MG63 (cell line): ENCODE data around the gene TIA1. TPM values are rescaled to one million over a fixed set of nuclear protein-coding genes. Genes with fewer than 3 reads are reported as not detected.
A peak's percentile ranks its signal among the peaks of the same experiment; 100 is the strongest.
"Not testable (repeated sequence)": the region's sequence is repeated elsewhere in the genome, so short reads cannot be mapped to it uniquely, and the experiment has no call there.

Experiments used
- DNase-seq: peaks from one replicate; pipeline ENCODE4 v3.0.0-alpha.2; 2020
- H3K27me3 ChIP-seq: fragments of 250-450 bp; sonication (Bioruptor Pico); 2 replicates; pipeline ENCODE4 v1.5.1; 2020; ENCODE audit warnings: mild to moderate bottlenecking, moderate library complexity
- H3K36me3 ChIP-seq: fragments of 250-450 bp; sonication (Bioruptor Pico); 2 replicates; pipeline ENCODE4 v1.5.1; 2020; ENCODE audit warnings: mild to moderate bottlenecking, moderate library complexity
- H3K4me3 ChIP-seq: fragments of 250-450 bp; sonication (Bioruptor Pico); 2 replicates; pipeline ENCODE4 v1.5.1; 2020; ENCODE audit warnings: mild to moderate bottlenecking, moderate library complexity
- H3K9me3 ChIP-seq: fragments of 250-450 bp; sonication (Bioruptor Pico); 2 replicates; pipeline ENCODE4 v1.5.1; 2020; ENCODE audit warnings: mild to moderate bottlenecking, moderate library complexity
- total RNA-seq: library from RNA; depleted of rRNA; stranded (reverse); fragments of >200 nt; shearing (Covaris generic); gene quantifications from 2 replicates; pipeline ENCODE4 v1.2.3, GENCODE V29; 2014; ENCODE audit warnings: low replicate concordance; rRNA removed

The TIA1 gene
- total RNA-seq, 1 experiment from 2014 or later = 53.3 TPM

GRCh38 chr2:70191244-70191735, 57.1 kb downstream of the TIA1 start:
- no peak for DNase-seq
- Histone ChIP-seq H3K9me3 (no peaks in the 10 kb centered on the region), H3K27me3 (no peaks in the 10 kb centered on the region), H3K36me3 (no peaks in the 10 kb centered on the region), H3K4me3 (peak overlapping the region; percentile 73)

GRCh38 chr2:70190418-70191243, 57.8 kb downstream of the TIA1 start, which contains the start of gene C2orf42:
TSS of gene C2orf42 (minus strand) at chr2:70191019. CDS start at chr2:70181985, 9,034 bp downstream.
- Histone ChIP-seq H3K4me3 (peak within 1 kb of the TSS; percentile 73), H3K9me3 (no peaks in the 10 kb centered on the region), H3K36me3 (no peaks in the 10 kb centered on the region), H3K27me3 (no peaks in the 10 kb centered on the region)
- DNase-seq = peak; percentile 96

- DNase-seq = no peak
- Histone ChIP-seq H3K36me3 (no peaks in the 10 kb centered on the region), H3K27me3 (no peaks in the 10 kb centered on the region), H3K9me3 (no peaks in the 10 kb centered on the region), H3K4me3 (no peak overlapping the region)
Observed at GRCh38 chr2:70188460-70188859, 60.0 kb downstream of the TIA1 start.

GRCh38 chr2:70187170-70187569, 61.3 kb downstream of the TIA1 start:
- not testable (repeated sequence) for H3K36me3 ChIP-seq, H3K4me3 ChIP-seq, H3K9me3 ChIP-seq, H3K27me3 ChIP-seq, DNase-seq

GRCh38 chr2:70182689-70183088, 65.7 kb downstream of the TIA1 start:
- no peaks in the 10 kb centered on the region for H3K27me3 ChIP-seq
- no peaks in the 10 kb centered on the region for H3K9me3 ChIP-seq
- DNase-seq = no peak
- no peak overlapping the region for H3K4me3 ChIP-seq
- peaks cover 23% of the 10 kb centered on the region for H3K36me3 ChIP-seq

GRCh38 chr2:70181363-70181956, 67.0 kb downstream of the TIA1 start:
- H3K36me3 ChIP-seq = peaks cover 31% of the 10 kb centered on the region
- H3K27me3 ChIP-seq = no peaks in the 10 kb centered on the region
- no peaks in the 10 kb centered on the region for H3K9me3 ChIP-seq
- DNase-seq = no peak
- H3K4me3 ChIP-seq = no peak overlapping the region

GRCh38 chr2:70173520-70173919, 74.9 kb downstream of the TIA1 start:
- Histone ChIP-seq H3K9me3 (no peaks in the 10 kb centered on the region), H3K4me3 (no peak overlapping the region), H3K36me3 (peaks cover 42% of the 10 kb centered on the region), H3K27me3 (no peaks in the 10 kb centered on the region)
- no peak for DNase-seq

GRCh38 chr2:70169654-70170245, 78.7 kb downstream of the TIA1 start:
- not testable (repeated sequence) for H3K4me3 ChIP-seq, DNase-seq, H3K27me3 ChIP-seq, H3K9me3 ChIP-seq
- H3K36me3 ChIP-seq = peaks cover 32% of the 10 kb centered on the region

GRCh38 chr2:70161069-70161534, 87.3 kb downstream of the TIA1 start:
- H3K4me3 ChIP-seq = no peak overlapping the region
- no peaks in the 10 kb centered on the region for H3K9me3 ChIP-seq
- H3K36me3 ChIP-seq = peaks cover 21% of the 10 kb centered on the region
- H3K27me3 ChIP-seq = no peaks in the 10 kb centered on the region
- no peak for DNase-seq

- peaks cover 20% of the 10 kb centered on the region for H3K36me3 ChIP-seq
- no peaks in the 10 kb centered on the region for H3K27me3 ChIP-seq
- DNase-seq = no peak
- H3K9me3 ChIP-seq = no peaks in the 10 kb centered on the region
- no peak overlapping the region for H3K4me3 ChIP-seq
Observed at GRCh38 chr2:70160545-70160944, 87.9 kb downstream of the TIA1 start.

Other genes with a start within 250 kb of the TIA1 start
- gene PCBP1, start 161.2 kb downstream of the TIA1 start, total RNA-seq = 92.9 and 104 TPM in 2 replicates
- gene C2orf42, start 57.6 kb downstream of the TIA1 start, total RNA-seq = 5.4 and 16.7 TPM in 2 replicates
- 6.4 and 16.6 TPM in 2 replicates for gene PCYOX1, start 9.5 kb upstream of the TIA1 start, total RNA-seq
- gene SNRPG, start 45.1 kb upstream of the TIA1 start, total RNA-seq = 179 and 213 TPM in 2 replicates
- 32.9 and 51.3 TPM in 2 replicates for gene FAM136A, start 53.4 kb upstream of the TIA1 start, total RNA-seq